Neural progenitor cell (in vitro differentiated cells): Measurements from ENCODE around the gene NUBPL.

Source experiments
- CTCF ChIP-seq: fragments of 200-600 bp; sonication (generic); IDR thresholded peaks from 2 replicates; pipeline ENCODE4 v1.5.1; 2017; ENCODE audit warnings: antibody characterized with exemption, mild to moderate bottlenecking
- EZH2 ChIP-seq: fragments of 200-600 bp; sonication (generic); IDR thresholded peaks from 2 replicates; pipeline ENCODE4 v1.6.1; 2017; ENCODE audit warnings: antibody characterized with exemption, mild to moderate bottlenecking, moderate library complexity
- EZH2phosphoT487 ChIP-seq: fragments of 200-600 bp; sonication (generic); IDR thresholded peaks from 2 replicates; pipeline ENCODE4 v1.6.1; 2017; ENCODE audit warnings: antibody characterized with exemption

- TF ChIP-seq CTCF (no peak), EZH2phosphoT487 (no peak), EZH2 (no peak)
Measured at GRCh38 chr14:31556191-31556590, 5.0 kb upstream of the NUBPL start.
